Neuronal stem cell (in vitro differentiated cells): ENCODE data around the gene CYB5R3.
"Not testable (repeated sequence)": the region's sequence is repeated elsewhere in the genome, so short reads cannot be mapped to it uniquely, and the experiment has no call there.

Experiments used
- DNase-seq: peaks from one replicate; pipeline ENCODE4 v3.0.0-alpha.2; 2013; ENCODE audit warnings: low spot score
- H2AFZ ChIP-seq: one replicate; pipeline ENCODE4 v1.6.1; 2013; ENCODE audit warnings: mild to moderate bottlenecking, low read length, inconsistent platforms
- H2AK5ac ChIP-seq: 2 replicates; pipeline ENCODE4 v1.6.1; 2013; ENCODE audit warnings: low read depth, mild to moderate bottlenecking, inconsistent platforms, low read length, moderate library complexity, mixed read lengths
- H2BK120ac ChIP-seq: 2 replicates; pipeline ENCODE4 v1.6.1; 2013; ENCODE audit warnings: low read depth, mild to moderate bottlenecking, inconsistent platforms, low read length, moderate library complexity, mixed read lengths
- H2BK12ac ChIP-seq: one replicate; pipeline ENCODE4 v1.6.1; 2013; ENCODE audit warnings: low read length, inconsistent platforms
- H2BK15ac ChIP-seq: 2 replicates; pipeline ENCODE4 v1.6.1; 2013; ENCODE audit warnings: mild to moderate bottlenecking, low read length, inconsistent platforms, mixed read lengths
- H2BK5ac ChIP-seq: one replicate; pipeline ENCODE4 v1.6.1; 2013; ENCODE audit warnings: inconsistent platforms, mild to moderate bottlenecking, low read length, moderate library complexity
- H3K14ac ChIP-seq: one replicate; pipeline ENCODE4 v1.6.1; 2013; ENCODE audit warnings: low read length, inconsistent platforms
- H3K18ac ChIP-seq: 2 replicates; pipeline ENCODE4 v1.6.1; 2013; ENCODE audit warnings: low read length, inconsistent platforms
- H3K23ac ChIP-seq: 2 replicates; pipeline ENCODE4 v1.6.1; 2013; ENCODE audit warnings: low read depth, mild to moderate bottlenecking, mixed read lengths, low read length, inconsistent platforms; ENCODE audit not compliant: poor library complexity
- H3K27ac ChIP-seq: replicated peaks from 3 replicates; pipeline ENCODE4 v1.5.1; 2013; ENCODE audit warnings: low read length, inconsistent platforms
- H3K27me3 ChIP-seq, 3 experiments: 2 replicates each; pipeline ENCODE4 v1.6.1; 2013; ENCODE audit warnings: low read length in 3 of 3, mild to moderate bottlenecking in 2 of 3, inconsistent platforms in 1 of 3, low read depth in 1 of 3, mixed read lengths in 1 of 3, moderate library complexity in 1 of 3; ENCODE audit not compliant: control insufficient read depth in 3 of 3, insufficient read depth in 3 of 3
- H3K36me3 ChIP-seq, 2 donors: replicated peaks in 1 of 2; 2 replicates each; pipeline ENCODE4 v1.6.1; 2013; ENCODE audit warnings: low read length in 2 of 2; ENCODE audit not compliant: control insufficient read depth in 2 of 2, insufficient read depth in 2 of 2
- H3K4ac ChIP-seq: 2 replicates; pipeline ENCODE4 v1.6.1; 2013; ENCODE audit warnings: inconsistent platforms, mild to moderate bottlenecking, low read length, moderate library complexity
- H3K4me1 ChIP-seq, 2 donors: 1 replicate in 1 of 2; 2 replicates in 1 of 2; pipeline ENCODE4 v1.6.1; 2013; ENCODE audit warnings: low read length in 2 of 2, low read depth in 1 of 2; ENCODE audit not compliant: control insufficient read depth in 2 of 2, insufficient read depth in 1 of 2
- H3K4me2 ChIP-seq: one replicate; pipeline ENCODE4 v1.6.1; 2013; ENCODE audit warnings: mild to moderate bottlenecking, low read length, inconsistent platforms; ENCODE audit not compliant: insufficient read depth, poor library complexity, severe bottlenecking
- H3K4me3 ChIP-seq, 2 donors: 2 replicates each; pipeline ENCODE4 v1.5.1; 2013; ENCODE audit warnings: low read length in 2 of 2, mild to moderate bottlenecking in 2 of 2, inconsistent platforms in 1 of 2, moderate library complexity in 1 of 2
- H3K79me1 ChIP-seq: one replicate; pipeline ENCODE4 v1.6.1; 2013; ENCODE audit warnings: low read depth, mild to moderate bottlenecking, inconsistent platforms, low read length, moderate library complexity
- H3K9ac ChIP-seq: one replicate; pipeline ENCODE4 v1.6.1; 2013; ENCODE audit warnings: mild to moderate bottlenecking, low read depth, low read length, inconsistent platforms; ENCODE audit not compliant: poor library complexity
- H3K9me3 ChIP-seq, 2 donors: replicated peaks in 1 of 2; 2 replicates each; pipeline versions ENCODE3 to v1.6.1; 2013; ENCODE audit warnings: low read length in 2 of 2, mild to moderate bottlenecking in 2 of 2, inconsistent platforms in 1 of 2, low read depth in 1 of 2, mixed read lengths in 1 of 2, moderate library complexity in 1 of 2; ENCODE audit not compliant: control insufficient read depth in 2 of 2, insufficient read depth in 1 of 2
- H4K8ac ChIP-seq: one replicate; pipeline ENCODE4 v1.6.1; 2013; ENCODE audit warnings: low read depth, mild to moderate bottlenecking, inconsistent platforms, low read length, moderate library complexity
- H4K91ac ChIP-seq: one replicate; pipeline ENCODE4 v1.6.1; 2013; ENCODE audit warnings: low read length, low read depth, mild to moderate bottlenecking, inconsistent platforms; ENCODE audit not compliant: poor library complexity
- WGBS, 2 donors: extraction: QIAGEN DNeasy Blood & Tissue Kit; methylation state at CpG; one replicate each; pipeline ENCODE4 v1.1.7; 2013; ENCODE audit warnings: missing lambda C conversion rate in 2 of 2, mixed read lengths in 1 of 2; ENCODE audit not compliant: insufficient read length in 2 of 2, insufficient replicate concordance in 1 of 2; ENCODE audit errors: extremely low coverage in 2 of 2; 5-methylcytosine and 5-hydroxymethylcytosine counted together

Gene CYB5R3

DNA sequence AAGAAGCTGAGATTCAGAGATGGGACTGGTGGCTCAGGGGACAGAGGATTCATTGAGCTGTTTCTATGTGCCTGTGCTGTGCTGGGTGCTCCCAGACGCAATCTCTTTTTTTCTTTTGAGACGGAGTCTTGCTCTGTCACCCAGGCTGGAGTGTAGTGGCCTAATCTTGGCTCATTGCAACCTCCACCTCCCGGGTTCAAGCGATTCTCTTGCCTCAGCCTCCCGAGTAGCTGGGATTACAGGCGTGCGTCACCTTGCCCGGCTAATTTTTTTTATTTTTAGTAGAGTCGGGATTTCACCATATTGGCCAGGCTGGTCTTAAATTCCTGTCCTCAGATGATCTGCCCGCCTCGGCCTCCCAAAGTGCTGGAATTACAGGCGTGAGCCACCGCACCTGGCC, 23.9 kb upstream of the CYB5R3 start:
- not testable (repeated sequence) for H3K79me1 ChIP-seq, H3K23ac ChIP-seq, H3K4ac ChIP-seq, H3K36me3 ChIP-seq, H2BK120ac ChIP-seq, H3K27me3 ChIP-seq, H2BK12ac ChIP-seq, H4K8ac ChIP-seq, H2AFZ ChIP-seq, H2BK5ac ChIP-seq, H3K14ac ChIP-seq, H3K27ac ChIP-seq, H4K91ac ChIP-seq, DNase-seq, H3K9ac ChIP-seq, H3K4me1 ChIP-seq, H3K4me3 ChIP-seq, H3K9me3 ChIP-seq, H2BK15ac ChIP-seq, H3K4me2 ChIP-seq, H3K18ac ChIP-seq, H2AK5ac ChIP-seq
- WGBS, 2 donors = no CpG with 5 or more reads among the region's 13 CpGs

GRCh38 chr22:42670921-42671709, 21.9 kb upstream of the CYB5R3 start:
- H2BK120ac ChIP-seq = no peak overlapping the region
- no peak overlapping the region for H4K8ac ChIP-seq
- H3K27ac ChIP-seq = no peak overlapping the region
- WGBS, 2 donors = no CpG with 5 or more reads among the region's 19 CpGs
- no peaks in the 10 kb centered on the region for H3K4me1 ChIP-seq
- no peak overlapping the region for H2AK5ac ChIP-seq
- H3K4me3 ChIP-seq = no peak overlapping the region
- no peak overlapping the region for H2BK15ac ChIP-seq
- H3K79me1 ChIP-seq = no peaks in the 10 kb centered on the region
- no peak overlapping the region for H3K9ac ChIP-seq
- no peak overlapping the region for H3K4me2 ChIP-seq
- no peak overlapping the region for H3K14ac ChIP-seq
- no peaks in the 10 kb centered on the region for H3K36me3 ChIP-seq
- H3K23ac ChIP-seq = no peak overlapping the region
- no peak overlapping the region for H4K91ac ChIP-seq
- no peak for DNase-seq
- no peak overlapping the region for H2BK12ac ChIP-seq
- no peak overlapping the region for H3K18ac ChIP-seq
- H3K27me3 ChIP-seq = no peaks in the 10 kb centered on the region
- H3K9me3 ChIP-seq = no peaks in the 10 kb centered on the region
- H2AFZ ChIP-seq = no peak overlapping the region
- H3K4ac ChIP-seq = no peak overlapping the region
- no peak overlapping the region for H2BK5ac ChIP-seq

DNA sequence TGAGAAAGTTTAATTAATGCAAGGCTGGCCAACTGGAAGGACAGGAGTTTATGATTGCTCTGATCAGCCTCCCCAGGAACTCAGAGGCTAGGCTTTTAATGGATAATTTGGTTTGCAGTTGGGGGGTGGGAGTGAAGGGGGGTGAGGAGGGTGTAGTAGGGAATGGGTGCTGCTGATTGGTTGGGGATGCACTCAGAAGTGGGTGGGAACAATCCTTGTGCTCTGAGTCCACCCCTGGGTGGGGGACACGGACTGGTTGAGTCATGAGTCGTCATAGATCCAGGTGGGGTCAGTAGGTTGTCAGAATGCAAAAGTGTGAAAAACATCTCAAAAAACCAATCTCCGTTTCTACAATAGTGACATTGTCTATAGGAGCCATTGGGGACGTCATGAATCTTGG, 20.9 kb upstream of the CYB5R3 start:
- no peak overlapping the region for H4K8ac ChIP-seq
- no peak overlapping the region for H3K27ac ChIP-seq
- no peak overlapping the region for H2BK120ac ChIP-seq
- H3K79me1 ChIP-seq = no peaks in the 10 kb centered on the region
- H3K9ac ChIP-seq = no peak overlapping the region
- DNase-seq = no peak
- no peak overlapping the region for H3K14ac ChIP-seq
- no peaks in the 10 kb centered on the region for H3K9me3 ChIP-seq
- peaks cover 0 to 6% (median 0%) of the 10 kb centered on the region in 3 experiments for H3K27me3 ChIP-seq
- H2AK5ac ChIP-seq = no peak overlapping the region
- H2BK12ac ChIP-seq = no peak overlapping the region
- no peak overlapping the region for H2BK15ac ChIP-seq
- H3K36me3 ChIP-seq = no peaks in the 10 kb centered on the region
- H3K4me3 ChIP-seq = no peak overlapping the region
- no peak overlapping the region for H3K18ac ChIP-seq
- H4K91ac ChIP-seq = no peak overlapping the region
- H2AFZ ChIP-seq = no peak overlapping the region
- H3K4me1 ChIP-seq = no peaks in the 10 kb centered on the region
- H3K23ac ChIP-seq = no peak overlapping the region
- no peak overlapping the region for H3K4me2 ChIP-seq
- WGBS, 2 donors = no CpG with 5 or more reads among the region's 4 CpGs
- no peak overlapping the region for H3K4ac ChIP-seq
- H2BK5ac ChIP-seq = no peak overlapping the region

DNA sequence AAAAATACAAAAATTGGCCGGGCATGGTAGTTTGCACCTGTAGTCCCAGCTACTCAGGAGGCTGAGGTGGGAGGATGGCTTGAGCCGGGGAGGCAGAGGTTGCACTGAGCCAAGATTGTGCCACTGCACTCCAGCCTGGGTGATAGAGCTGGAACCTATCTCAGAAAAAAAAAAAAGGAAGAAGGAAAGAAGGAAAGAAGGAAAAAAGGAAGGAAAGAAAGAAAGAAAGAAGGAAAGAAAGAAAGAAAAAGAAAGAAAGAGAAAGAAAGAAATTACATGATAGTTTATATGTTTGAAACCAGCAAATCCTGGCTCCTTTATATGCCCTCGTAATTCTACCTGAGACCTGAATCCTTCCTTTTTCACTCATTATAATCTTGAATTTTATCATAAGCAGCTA, 17.2 kb upstream of the CYB5R3 start:
- H2AK5ac ChIP-seq, H3K9ac ChIP-seq, H2BK12ac ChIP-seq, H2BK15ac ChIP-seq, H3K79me1 ChIP-seq, H3K36me3 ChIP-seq, H3K4me1 ChIP-seq, H3K4me2 ChIP-seq, H3K14ac ChIP-seq, H3K23ac ChIP-seq, H3K4ac ChIP-seq, H4K91ac ChIP-seq, H2BK5ac ChIP-seq, H3K18ac ChIP-seq, H3K9me3 ChIP-seq, H3K27ac ChIP-seq, H4K8ac ChIP-seq, H3K4me3 ChIP-seq, DNase-seq, H2BK120ac ChIP-seq, H2AFZ ChIP-seq: not testable (repeated sequence)
- no CpG with 5 or more reads among the region's 3 CpGs for WGBS, 2 donors
- peaks cover 0 to 32% (median 8%) of the 10 kb centered on the region in 3 experiments for H3K27me3 ChIP-seq
